Measurements from ENCODE around the gene POLE4. TPM values are rescaled to one million over a fixed set of nuclear protein-coding genes. Genes with fewer than 3 reads are reported as not detected.

The POLE4 gene
- total RNA-seq, 1 experiment from 2014 or later, result 117 TPM

DNA sequence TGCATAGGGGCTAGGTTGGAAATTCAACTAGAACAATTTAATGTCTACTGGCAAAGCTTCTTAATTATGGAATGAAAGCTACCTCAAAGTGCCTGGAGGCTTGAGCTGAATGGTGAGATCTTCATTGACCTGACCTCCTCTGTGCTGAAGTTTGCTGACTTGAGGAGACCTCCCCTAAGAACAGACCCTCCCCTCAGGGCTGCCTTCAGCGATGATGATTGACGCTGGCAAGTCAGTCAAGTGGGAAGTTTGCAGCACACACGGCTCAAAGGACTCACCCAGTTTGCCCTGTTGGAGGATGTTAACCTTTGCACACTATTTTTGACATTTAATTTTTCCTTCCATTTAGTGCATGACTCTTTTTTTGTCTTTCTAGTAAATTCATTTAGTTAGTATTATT is 17.2 kb upstream of the POLE4 start:
- BruUV-seq (replicated peaks), result no TSS peak

DNA sequence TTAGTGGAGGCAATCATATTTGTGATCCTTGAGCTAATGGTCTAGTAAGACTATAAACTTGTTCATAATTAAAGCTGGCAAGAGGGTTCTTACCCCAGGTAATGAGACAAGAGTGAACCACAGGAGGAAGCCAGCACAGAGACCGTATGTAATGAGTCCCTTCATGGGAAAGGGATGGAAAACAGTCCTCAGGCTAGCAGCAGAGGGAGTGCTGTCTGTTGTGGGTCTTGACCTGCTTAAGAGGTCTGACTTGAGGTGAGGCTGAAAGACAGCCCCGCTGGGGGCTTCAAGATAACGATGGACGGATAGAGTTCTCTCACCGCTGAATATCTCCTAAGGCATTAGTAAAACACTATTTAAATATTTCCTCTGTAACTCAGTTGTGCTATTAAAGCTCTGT is 16.2 kb upstream of the POLE4 start:
- intact Hi-C loops (cut with micrococcal nuclease), result no loop called here
- Mint-ChIP-seq H3K4me3 (ENCODE audit: unreplicated experiment) (no peak overlapping the region), H3K9me3 (ENCODE audit: unreplicated experiment) (no peaks in the 10 kb centered on the region), H3K27ac (ENCODE audit: low read depth, unreplicated experiment) (no peak overlapping the region), H3K36me3 (ENCODE audit: insufficient read depth, unreplicated experiment) (no peaks in the 10 kb centered on the region), H3K27me3 (ENCODE audit: insufficient read depth, unreplicated experiment) (no peaks in the 10 kb centered on the region), H3K4me1 (ENCODE audit: insufficient read depth, unreplicated experiment) (peaks cover 5% of the 10 kb centered on the region)
- no TSS peak for BruUV-seq (replicated peaks)
- ChIA-PET POLR2A (no interaction called here), CTCF (interaction anchor here (0.6 to 1.0 kb wide), 3 partner anchors 11 to 565 kb away, joined by 3 read pairs; no protein-coding TSS in a partner anchor)
- TF ChIP-seq CTCF (IDR thresholded peaks at IDR 0.05; ENCODE audit: unreplicated experiment), result no peak
- DNase-seq (ENCODE audit: unreplicated experiment), result no peak

More for the DNA sequence above, 17.2 kb upstream of the POLE4 start:
- H3K27me3 Mint-ChIP-seq (ENCODE audit: insufficient read depth, unreplicated experiment), result no peaks in the 10 kb centered on the region
- H3K36me3 Mint-ChIP-seq (ENCODE audit: insufficient read depth, unreplicated experiment), result no peaks in the 10 kb centered on the region
- no peak for TF ChIP-seq CTCF (IDR thresholded peaks at IDR 0.05; ENCODE audit: unreplicated experiment)
- ChIA-PET CTCF (interaction anchor here (0.5 to 1.1 kb wide), 2 partner anchors 9 to 18 kb away, joined by 3 read pairs; no protein-coding TSS in a partner anchor), POLR2A (no interaction called here)
- peaks cover 5% of the 10 kb centered on the region for H3K4me1 Mint-ChIP-seq (ENCODE audit: insufficient read depth, unreplicated experiment)
- H3K4me3 Mint-ChIP-seq (ENCODE audit: unreplicated experiment), result no peak overlapping the region
- H3K9me3 Mint-ChIP-seq (ENCODE audit: unreplicated experiment), result no peaks in the 10 kb centered on the region
- no peak for DNase-seq (ENCODE audit: unreplicated experiment)
- no peak overlapping the region for H3K27ac Mint-ChIP-seq (ENCODE audit: low read depth, unreplicated experiment)
- intact Hi-C loops (cut with micrococcal nuclease), result no loop called here

DNA sequence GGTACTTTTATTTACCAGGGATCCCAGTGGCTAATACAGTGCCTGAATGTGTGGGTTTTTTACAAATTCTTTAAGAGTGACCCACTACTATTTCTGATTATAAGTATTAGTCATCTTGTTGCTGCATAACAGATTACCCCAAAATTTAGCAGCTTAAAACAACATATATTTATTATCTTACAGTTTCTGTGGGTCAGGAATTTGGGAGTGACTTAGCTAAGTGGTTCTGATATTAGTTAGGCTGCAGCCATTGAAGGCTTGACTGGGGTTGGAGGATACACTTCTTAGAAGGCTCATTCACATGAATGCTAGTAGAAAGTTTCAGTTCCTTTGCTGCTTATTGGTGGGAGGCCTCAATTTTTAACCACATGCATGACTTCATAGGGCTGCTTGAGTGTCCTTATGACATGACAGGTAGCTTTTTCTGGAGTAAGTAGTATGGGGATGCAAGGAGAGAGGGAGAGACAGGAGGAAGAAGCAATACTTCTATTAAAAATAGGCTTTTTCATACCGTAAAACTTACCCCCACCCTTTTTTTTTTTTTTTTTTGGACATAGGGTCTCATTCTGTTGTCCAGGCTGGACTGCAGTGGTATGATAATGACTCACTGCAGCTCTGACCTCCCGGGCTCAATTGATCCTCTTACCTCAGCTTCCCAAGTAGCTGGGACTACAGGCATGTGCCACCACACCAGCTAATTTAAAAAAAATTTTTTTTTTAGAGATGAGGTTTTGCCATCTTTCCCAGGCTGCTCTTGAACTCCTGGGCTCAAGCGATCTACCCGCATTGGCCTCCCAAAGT is 13.3 kb upstream of the POLE4 start:
- intact Hi-C loops (cut with micrococcal nuclease), result no loop called here
- no peaks in the 10 kb centered on the region for H3K36me3 Mint-ChIP-seq (ENCODE audit: insufficient read depth, unreplicated experiment)
- no peak overlapping the region for H3K4me3 Mint-ChIP-seq (ENCODE audit: unreplicated experiment)
- no peak for TF ChIP-seq CTCF (IDR thresholded peaks at IDR 0.05; ENCODE audit: unreplicated experiment)
- peaks cover 5% of the 10 kb centered on the region for H3K4me1 Mint-ChIP-seq (ENCODE audit: insufficient read depth, unreplicated experiment)
- ChIA-PET CTCF (interaction anchor here (0.6 to 1.5 kb wide), 5 partner anchors 8 to 563 kb away, joined by 3 to 4 read pairs (median 3); no protein-coding TSS in a partner anchor), POLR2A (interaction anchor here (0.6 to 1.0 kb wide), 2 partner anchors 9 to 13 kb away, joined by 3 read pairs; no protein-coding TSS in a partner anchor)
- no peak for DNase-seq (ENCODE audit: unreplicated experiment)
- H3K27ac Mint-ChIP-seq (ENCODE audit: low read depth, unreplicated experiment), result no peak overlapping the region
- no peaks in the 10 kb centered on the region for H3K27me3 Mint-ChIP-seq (ENCODE audit: insufficient read depth, unreplicated experiment)
- H3K9me3 Mint-ChIP-seq (ENCODE audit: unreplicated experiment), result no peaks in the 10 kb centered on the region
- BruUV-seq (replicated peaks), result no TSS peak

DNA sequence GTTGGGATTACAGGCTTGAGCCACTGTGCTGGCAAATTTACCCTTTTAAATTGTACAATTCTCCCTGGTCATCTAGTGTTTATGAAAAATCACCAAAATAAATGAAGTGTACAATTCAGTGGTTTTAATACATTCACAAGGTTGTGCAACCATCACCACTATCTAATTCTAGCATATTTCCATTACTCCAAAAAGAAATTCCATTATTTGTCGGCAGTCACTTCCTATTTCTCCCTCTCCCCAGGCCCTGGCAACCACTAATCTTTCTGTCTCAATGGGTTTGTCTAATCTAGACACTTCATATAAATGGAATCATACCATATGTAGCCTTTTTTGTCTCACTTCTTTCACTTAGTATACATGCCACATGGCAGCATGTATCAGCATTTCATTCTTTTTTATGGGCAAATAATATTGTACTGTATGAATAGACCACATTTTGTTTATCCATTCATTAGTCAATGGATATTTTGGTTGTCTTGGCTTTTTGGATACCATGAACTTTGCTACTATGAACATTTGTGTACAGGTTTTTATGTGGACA is 12.6 kb upstream of the POLE4 start:
- Mint-ChIP-seq H3K4me1 (ENCODE audit: insufficient read depth, unreplicated experiment) (peaks cover 5% of the 10 kb centered on the region), H3K36me3 (ENCODE audit: insufficient read depth, unreplicated experiment) (no peaks in the 10 kb centered on the region), H3K9me3 (ENCODE audit: unreplicated experiment) (no peaks in the 10 kb centered on the region), H3K4me3 (ENCODE audit: unreplicated experiment) (no peak overlapping the region), H3K27ac (ENCODE audit: low read depth, unreplicated experiment) (no peak overlapping the region), H3K27me3 (ENCODE audit: insufficient read depth, unreplicated experiment) (no peaks in the 10 kb centered on the region)
- no peak for TF ChIP-seq CTCF (IDR thresholded peaks at IDR 0.05; ENCODE audit: unreplicated experiment)
- intact Hi-C loops (cut with micrococcal nuclease), result no loop called here
- BruUV-seq (replicated peaks), result no TSS peak
- POLR2A ChIA-PET, result interaction anchor here (1.0 kb wide), 1 partner anchor 12 kb away, joined by 3 read pairs; no protein-coding TSS in a partner anchor
- CTCF ChIA-PET, result no interaction called here
- DNase-seq (ENCODE audit: unreplicated experiment), result no peak
